Vagina (tissue), 2 donors: ENCODE results near the gene ANXA10. TPM values are rescaled to one million over a fixed set of nuclear protein-coding genes. Genes with fewer than 3 reads are reported as not detected.

Experiments
- DNase-seq, 2 donors: peaks; one replicate each; pipeline ENCODE4 v3.0.0-alpha.2; 2017; ENCODE audit errors: extremely low spot score in 2 of 2
- H3K27ac ChIP-seq: fragments of 200-600 bp; sonication (generic); one replicate; pipeline ENCODE4 v1.5.1; 2019
- H3K27me3 ChIP-seq: fragments of 200-600 bp; sonication (generic); one replicate; pipeline ENCODE4 v1.5.1; 2019
- H3K36me3 ChIP-seq, 2 donors: fragments of 200-600 bp; sonication (generic); one replicate each; pipeline ENCODE4 v1.5.1; 2017 to 2019
- H3K4me1 ChIP-seq: fragments of 200-600 bp; sonication (generic); one replicate; pipeline ENCODE4 v1.5.1; 2019
- H3K4me3 ChIP-seq, 2 donors: fragments of 200-600 bp; sonication (generic); 1 replicate in 1 of 2; 2 replicates in 1 of 2; pipeline ENCODE4 v1.5.1; 2016 to 2019
- H3K9me3 ChIP-seq: fragments of 200-600 bp; sonication (generic); one replicate; pipeline ENCODE4 v1.5.1; 2019
- POLR2A ChIP-seq, 2 donors: fragments of 450-650 bp; IDR thresholded peaks; one replicate each; pipeline ENCODE4 v1.6.1; 2017; ENCODE audit warnings: antibody characterized with exemption in 2 of 2, mild to moderate bottlenecking in 2 of 2, moderate library complexity in 2 of 2
- POLR2AphosphoS5 ChIP-seq, 2 donors: sonication (generic); formaldehyde crosslinking; IDR thresholded peaks; one replicate each; pipeline ENCODE4 v1.9.0; 2017; ENCODE audit warnings: antibody characterized with exemption in 2 of 2, mild to moderate bottlenecking in 2 of 2, low read depth in 1 of 2; ENCODE audit not compliant: insufficient read depth in 1 of 2
- intact Hi-C: fragments of 100-400 bp; cut with DNase I; formaldehyde crosslinking; loops from one replicate; pipeline ENCODE4 v1.15.1; 2023
- total RNA-seq: library from RNA; depleted of rRNA; stranded (reverse); fragments of >200 nt; gene quantifications from one replicate; pipeline ENCODE4 v1.2.3, GENCODE V29; 2016
- TF ChIP-seq, protein P1 (sequence below), 3 experiments: fragments of 450-650 bp in 2 of 3; fragments of 200-600 bp in 1 of 3; sonication (generic) in 1 of 3; IDR thresholded peaks; one replicate each; pipeline ENCODE4 v1.5.1; 2017 to 2019; ENCODE audit warnings: antibody characterized with exemption in 3 of 3, mild to moderate bottlenecking in 2 of 3, moderate library complexity in 2 of 3

ANXA10 gene
- total RNA-seq, 1 donor from 2014 or later = not detected

DNA sequence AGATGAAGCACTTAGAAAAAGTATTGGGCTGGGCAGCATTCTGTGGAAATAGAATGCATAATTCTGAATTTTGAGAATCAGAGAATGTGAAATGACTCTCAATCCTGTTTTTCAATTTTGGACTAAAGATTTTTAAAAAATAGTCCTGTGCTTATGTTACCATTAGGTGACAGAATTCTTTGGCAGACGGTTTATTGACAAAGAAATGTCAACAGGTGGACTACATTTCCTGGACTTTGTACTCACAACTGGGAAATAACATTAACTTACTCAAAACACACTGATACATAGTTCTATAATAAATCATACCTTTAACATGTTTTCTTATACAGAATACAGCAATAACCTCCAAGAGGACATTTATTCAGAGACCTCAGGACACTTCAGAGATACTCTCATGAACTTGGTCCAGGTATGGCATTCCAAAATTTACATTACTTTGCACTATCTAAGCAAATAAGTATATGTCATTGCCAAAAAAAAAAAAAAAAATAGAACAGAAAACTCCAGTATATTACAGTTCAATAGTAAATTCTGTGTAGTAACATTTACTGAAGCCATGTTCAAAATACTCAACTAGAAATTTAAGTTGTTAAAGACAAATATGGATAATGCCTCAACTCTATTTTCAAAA lies 72.7 kb downstream of the ANXA10 start:
- no peak overlapping the region for H3K27ac ChIP-seq
- no peaks in the 10 kb centered on the region for H3K4me1 ChIP-seq
- no peak overlapping the region for H3K4me3 ChIP-seq
- DNase-seq = no peak
- no peaks in the 10 kb centered on the region for H3K9me3 ChIP-seq
- no peaks in the 10 kb centered on the region for H3K36me3 ChIP-seq
- H3K27me3 ChIP-seq = no peaks in the 10 kb centered on the region
- intact Hi-C loops = no loop called here
- TF ChIP-seq POLR2A (IDR thresholded peaks at IDR 0.05) (no peak), POLR2AphosphoS5 (IDR thresholded peaks at IDR 0.05; ENCODE audit: insufficient read depth in 1 of 2, low read depth in 1 of 2) (no peak)
- TF ChIP-seq, protein P1, sequence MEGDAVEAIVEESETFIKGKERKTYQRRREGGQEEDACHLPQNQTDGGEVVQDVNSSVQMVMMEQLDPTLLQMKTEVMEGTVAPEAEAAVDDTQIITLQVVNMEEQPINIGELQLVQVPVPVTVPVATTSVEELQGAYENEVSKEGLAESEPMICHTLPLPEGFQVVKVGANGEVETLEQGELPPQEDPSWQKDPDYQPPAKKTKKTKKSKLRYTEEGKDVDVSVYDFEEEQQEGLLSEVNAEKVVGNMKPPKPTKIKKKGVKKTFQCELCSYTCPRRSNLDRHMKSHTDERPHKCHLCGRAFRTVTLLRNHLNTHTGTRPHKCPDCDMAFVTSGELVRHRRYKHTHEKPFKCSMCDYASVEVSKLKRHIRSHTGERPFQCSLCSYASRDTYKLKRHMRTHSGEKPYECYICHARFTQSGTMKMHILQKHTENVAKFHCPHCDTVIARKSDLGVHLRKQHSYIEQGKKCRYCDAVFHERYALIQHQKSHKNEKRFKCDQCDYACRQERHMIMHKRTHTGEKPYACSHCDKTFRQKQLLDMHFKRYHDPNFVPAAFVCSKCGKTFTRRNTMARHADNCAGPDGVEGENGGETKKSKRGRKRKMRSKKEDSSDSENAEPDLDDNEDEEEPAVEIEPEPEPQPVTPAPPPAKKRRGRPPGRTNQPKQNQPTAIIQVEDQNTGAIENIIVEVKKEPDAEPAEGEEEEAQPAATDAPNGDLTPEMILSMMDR (IDR thresholded peaks at IDR 0.05) = no peak

DNA sequence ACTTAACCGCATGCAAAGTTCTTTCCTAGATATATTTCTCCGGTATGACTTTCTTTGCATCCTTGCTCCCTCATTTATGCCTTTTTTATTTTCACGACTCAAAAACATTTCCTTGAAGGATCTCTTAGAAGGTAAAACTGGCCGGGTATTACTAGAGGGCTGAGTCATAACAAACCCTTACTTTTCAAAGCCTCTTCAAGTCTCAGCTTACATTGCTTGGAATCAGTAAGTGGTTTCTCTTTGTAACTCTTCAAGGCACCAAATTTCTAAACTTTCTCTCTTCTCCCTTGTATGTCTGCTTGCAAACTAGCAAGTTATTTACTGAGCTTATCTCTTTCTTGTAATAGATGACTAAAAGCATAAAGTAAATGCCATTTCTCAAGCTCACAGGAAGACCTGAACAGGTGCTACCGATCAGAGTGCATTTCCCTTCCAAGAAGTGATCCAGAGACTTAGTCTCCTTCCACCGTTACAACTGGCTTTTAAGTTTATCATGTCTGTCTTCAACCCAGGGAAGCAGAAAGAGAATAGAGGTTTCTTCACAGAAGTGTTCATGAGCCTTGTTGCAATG lies 75.5 kb downstream of the ANXA10 start:
- H3K27ac ChIP-seq = no peak overlapping the region
- no peaks in the 10 kb centered on the region for H3K36me3 ChIP-seq
- TF ChIP-seq POLR2A (IDR thresholded peaks at IDR 0.05) (no peak), POLR2AphosphoS5 (IDR thresholded peaks at IDR 0.05; ENCODE audit: insufficient read depth in 1 of 2, low read depth in 1 of 2) (no peak)
- TF ChIP-seq, protein P1 (IDR thresholded peaks at IDR 0.05) = no peak
- H3K9me3 ChIP-seq = no peaks in the 10 kb centered on the region
- H3K27me3 ChIP-seq = no peaks in the 10 kb centered on the region
- H3K4me3 ChIP-seq = no peak overlapping the region
- no peaks in the 10 kb centered on the region for H3K4me1 ChIP-seq
- intact Hi-C loops = no loop called here
- DNase-seq = no peak

DNA sequence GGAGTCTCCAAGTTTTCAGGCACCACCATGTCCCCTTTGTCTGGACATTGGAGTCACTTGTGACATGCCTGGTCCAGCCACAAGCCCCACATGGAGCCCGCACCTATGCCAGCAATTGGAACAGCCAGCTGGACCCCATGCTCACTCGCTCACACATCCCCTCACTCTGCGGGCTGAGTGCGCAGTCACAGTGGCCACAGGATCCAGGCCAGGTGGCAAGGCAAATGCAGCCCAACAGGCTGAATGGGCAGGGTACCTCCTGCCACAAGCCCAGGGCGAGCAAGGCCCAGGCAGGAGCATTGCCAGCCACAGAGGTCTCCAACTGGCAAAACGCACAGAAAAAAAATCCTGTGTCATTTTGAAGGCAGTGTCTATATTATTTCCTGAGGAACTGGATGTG lies 82.0 kb downstream of the ANXA10 start:
- no peak overlapping the region for H3K4me3 ChIP-seq
- H3K9me3 ChIP-seq = no peaks in the 10 kb centered on the region
- H3K4me1 ChIP-seq = no peaks in the 10 kb centered on the region
- H3K27ac ChIP-seq = no peak overlapping the region
- DNase-seq = no peak
- H3K27me3 ChIP-seq = no peaks in the 10 kb centered on the region
- intact Hi-C loops = no loop called here
- H3K36me3 ChIP-seq = no peaks in the 10 kb centered on the region
- TF ChIP-seq POLR2AphosphoS5 (IDR thresholded peaks at IDR 0.05; ENCODE audit: insufficient read depth in 1 of 2, low read depth in 1 of 2) (no peak), POLR2A (IDR thresholded peaks at IDR 0.05) (no peak)
- TF ChIP-seq, protein P1 (IDR thresholded peaks at IDR 0.05) = no peak

DNA sequence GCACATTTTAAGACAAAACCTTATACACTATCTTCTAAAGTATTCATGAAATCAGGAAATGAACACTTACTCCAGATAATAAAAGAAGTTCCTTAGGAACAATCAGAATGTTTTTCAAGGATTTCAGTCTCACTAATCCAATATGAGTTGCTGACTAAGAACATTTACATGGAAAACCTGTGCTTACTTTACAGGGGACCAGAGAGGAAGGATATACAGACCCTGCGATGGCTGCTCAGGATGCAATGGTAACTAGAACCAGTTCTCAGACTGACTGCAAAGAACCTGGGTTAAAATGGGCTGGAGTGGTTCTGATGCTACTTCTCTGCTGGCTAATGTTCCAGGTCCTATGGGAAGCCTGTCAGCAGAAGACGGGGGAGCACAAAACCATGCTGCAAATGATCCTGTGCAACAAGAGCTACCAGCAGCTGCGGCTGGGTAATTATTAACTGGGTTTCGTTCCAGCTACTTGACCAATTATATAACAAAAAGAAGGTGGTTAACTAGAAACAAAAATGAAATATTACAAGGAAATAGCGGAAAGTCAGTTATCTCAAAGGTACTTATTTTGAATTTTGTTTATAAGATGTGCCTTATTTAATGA lies 85.3 kb downstream of the ANXA10 start:
- Histone ChIP-seq H3K27me3 (no peaks in the 10 kb centered on the region), H3K4me1 (no peaks in the 10 kb centered on the region), H3K9me3 (no peaks in the 10 kb centered on the region), H3K4me3 (no peak overlapping the region), H3K27ac (no peak overlapping the region), H3K36me3 (no peaks in the 10 kb centered on the region)
- no peak for TF ChIP-seq POLR2AphosphoS5 (IDR thresholded peaks at IDR 0.05; ENCODE audit: insufficient read depth in 1 of 2, low read depth in 1 of 2)
- TF ChIP-seq, protein P1 (IDR thresholded peaks at IDR 0.05) = no peak
- TF ChIP-seq POLR2A (IDR thresholded peaks at IDR 0.05) = no peak
- intact Hi-C loops = no loop called here
- DNase-seq = no peak
